Measurements from ENCODE around the gene BCR.
"Not testable (repeated sequence)": the region's sequence is repeated elsewhere in the genome, so short reads cannot be mapped to it uniquely, and the experiment has no call there.

DNA sequence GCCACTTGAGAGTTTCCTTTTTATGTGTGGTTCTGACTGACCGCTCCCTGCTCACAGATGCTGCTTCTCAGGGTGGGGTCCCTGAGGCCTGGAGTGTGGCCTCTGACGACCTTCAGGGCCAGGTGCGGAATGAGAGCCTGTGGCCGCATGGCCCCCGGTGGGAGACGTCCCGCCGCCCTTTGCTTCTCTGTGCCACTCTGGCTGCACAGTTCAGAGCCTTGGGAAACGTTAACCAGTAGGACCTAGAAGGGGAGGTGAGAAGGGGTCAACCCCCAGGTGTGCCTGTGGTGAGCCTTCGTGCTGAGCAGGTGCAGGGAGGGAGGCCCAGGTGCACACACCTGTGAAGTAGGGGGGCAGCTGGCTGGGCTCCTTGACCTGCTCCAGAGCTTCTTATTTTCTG lies 127.2 kb downstream of the BCR start:
- TF ChIP-seq, protein P1, sequence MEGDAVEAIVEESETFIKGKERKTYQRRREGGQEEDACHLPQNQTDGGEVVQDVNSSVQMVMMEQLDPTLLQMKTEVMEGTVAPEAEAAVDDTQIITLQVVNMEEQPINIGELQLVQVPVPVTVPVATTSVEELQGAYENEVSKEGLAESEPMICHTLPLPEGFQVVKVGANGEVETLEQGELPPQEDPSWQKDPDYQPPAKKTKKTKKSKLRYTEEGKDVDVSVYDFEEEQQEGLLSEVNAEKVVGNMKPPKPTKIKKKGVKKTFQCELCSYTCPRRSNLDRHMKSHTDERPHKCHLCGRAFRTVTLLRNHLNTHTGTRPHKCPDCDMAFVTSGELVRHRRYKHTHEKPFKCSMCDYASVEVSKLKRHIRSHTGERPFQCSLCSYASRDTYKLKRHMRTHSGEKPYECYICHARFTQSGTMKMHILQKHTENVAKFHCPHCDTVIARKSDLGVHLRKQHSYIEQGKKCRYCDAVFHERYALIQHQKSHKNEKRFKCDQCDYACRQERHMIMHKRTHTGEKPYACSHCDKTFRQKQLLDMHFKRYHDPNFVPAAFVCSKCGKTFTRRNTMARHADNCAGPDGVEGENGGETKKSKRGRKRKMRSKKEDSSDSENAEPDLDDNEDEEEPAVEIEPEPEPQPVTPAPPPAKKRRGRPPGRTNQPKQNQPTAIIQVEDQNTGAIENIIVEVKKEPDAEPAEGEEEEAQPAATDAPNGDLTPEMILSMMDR (conservative IDR thresholded peaks at IDR 0.05; ENCODE audit: low read length): not testable (repeated sequence)
- TF ChIP-seq EZH2phosphoT487 (IDR thresholded peaks at IDR 0.05; ENCODE audit: borderline replicate concordance, low read depth, low read length): not testable (repeated sequence)
